Activated CD4-positive, CD25-positive, alpha-beta regulatory T cell treated with anti-CD3 and anti-CD28 coated beads, Interleukin-2, amount 50 U/mL, for 72 hours (primary cell): ENCODE measurements around the gene OR1S1.
"Not testable (repeated sequence)": the region's sequence is repeated elsewhere in the genome, so short reads cannot be mapped to it uniquely, and the experiment has no call there.

Experiments used
- DNase-seq: peaks from one replicate; pipeline ENCODE4 v3.0.0; 2021

OR1S1 gene

DNA sequence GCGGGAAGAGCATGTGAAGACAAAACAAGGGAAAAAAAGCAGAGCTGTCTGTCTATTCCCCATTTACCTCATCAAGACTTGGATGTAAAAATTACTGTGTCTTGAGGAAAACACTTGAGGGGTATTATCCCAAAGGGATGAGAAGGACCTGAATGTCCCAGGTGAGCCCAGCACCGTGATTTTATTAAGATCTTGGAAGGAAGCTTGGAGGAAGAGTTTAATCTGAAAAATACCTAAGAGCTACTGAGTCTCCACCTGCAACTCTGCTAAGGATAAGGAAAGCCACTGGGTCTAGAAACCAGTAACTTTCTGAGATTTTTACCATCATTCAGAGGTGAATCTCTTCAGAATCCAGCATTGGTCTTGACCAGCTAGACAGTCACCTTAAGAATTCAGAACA is at the start of gene OR1S1:
TSS of gene OR1S1 (plus strand) at position 301 of the 400 bp plus-strand sequence.
- not testable (repeated sequence) for DNase-seq

DNA sequence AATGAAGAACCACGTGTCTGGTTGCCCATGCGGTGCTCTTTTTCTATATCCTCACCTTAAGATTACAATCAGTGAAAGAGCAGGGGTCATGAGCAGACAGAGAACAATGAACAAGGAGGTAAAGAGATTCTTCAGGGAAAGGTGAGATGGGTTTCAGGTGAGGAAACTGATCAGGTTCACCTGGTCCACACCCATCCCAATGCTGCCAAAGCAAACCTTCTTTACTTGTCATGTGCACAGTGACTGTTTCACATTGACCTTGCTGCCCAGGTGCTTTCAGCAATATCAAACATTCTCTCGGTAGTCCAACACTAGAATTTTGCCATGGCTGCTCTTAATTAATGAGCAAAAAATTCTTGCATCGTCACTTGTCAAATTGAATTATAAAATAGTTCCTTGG is 48.1 kb upstream of the OR1S1 start:
- DNase-seq, result no peak

DNA sequence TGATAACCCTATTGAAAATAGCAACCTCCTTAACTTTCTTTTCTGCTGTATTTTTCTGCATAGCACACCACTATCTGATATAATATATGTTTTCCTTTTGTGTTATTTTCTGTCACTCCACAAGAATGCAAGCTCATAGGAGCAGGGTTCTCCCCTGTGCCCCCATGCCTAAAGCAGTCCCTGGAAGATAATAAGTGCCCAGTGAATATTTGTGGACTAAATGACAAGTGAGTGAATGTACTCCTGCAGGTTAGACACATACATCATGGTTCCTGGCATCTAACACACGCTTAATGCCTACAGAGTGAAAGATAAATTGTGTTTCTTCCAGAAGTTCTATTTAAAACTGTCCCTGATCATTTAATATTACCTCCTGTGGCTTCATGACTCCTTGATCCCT is 47.5 kb upstream of the OR1S1 start:
- no peak for DNase-seq

DNA sequence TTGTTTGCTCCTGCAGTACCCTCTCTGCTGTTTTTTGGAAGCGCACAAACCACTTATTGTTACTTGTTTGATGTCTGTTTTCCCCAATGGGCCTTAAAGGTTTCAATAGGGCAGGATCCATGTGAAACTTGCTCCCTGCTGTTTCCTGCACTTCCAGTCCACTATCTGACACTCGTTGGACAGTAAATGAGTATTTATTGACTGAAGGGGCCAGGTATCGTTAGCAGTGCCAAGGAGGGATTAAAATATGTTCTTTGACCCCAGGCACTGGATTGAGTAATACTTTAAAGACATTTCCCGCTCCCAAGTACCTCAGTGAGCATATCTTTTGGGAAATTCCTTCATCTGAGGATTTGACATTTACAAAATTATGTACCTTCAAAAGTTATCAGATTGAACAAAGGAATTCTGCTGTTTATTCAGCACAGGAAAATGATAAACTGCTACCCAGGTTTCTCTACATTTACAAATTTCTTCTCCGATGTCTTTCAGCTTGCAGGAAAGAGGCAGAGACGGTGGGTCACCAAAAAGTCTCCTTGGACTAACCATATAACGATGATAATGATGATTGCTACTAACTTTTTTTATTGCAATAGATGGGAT is 46.9 kb upstream of the OR1S1 start:
- DNase-seq, result no peak

DNA sequence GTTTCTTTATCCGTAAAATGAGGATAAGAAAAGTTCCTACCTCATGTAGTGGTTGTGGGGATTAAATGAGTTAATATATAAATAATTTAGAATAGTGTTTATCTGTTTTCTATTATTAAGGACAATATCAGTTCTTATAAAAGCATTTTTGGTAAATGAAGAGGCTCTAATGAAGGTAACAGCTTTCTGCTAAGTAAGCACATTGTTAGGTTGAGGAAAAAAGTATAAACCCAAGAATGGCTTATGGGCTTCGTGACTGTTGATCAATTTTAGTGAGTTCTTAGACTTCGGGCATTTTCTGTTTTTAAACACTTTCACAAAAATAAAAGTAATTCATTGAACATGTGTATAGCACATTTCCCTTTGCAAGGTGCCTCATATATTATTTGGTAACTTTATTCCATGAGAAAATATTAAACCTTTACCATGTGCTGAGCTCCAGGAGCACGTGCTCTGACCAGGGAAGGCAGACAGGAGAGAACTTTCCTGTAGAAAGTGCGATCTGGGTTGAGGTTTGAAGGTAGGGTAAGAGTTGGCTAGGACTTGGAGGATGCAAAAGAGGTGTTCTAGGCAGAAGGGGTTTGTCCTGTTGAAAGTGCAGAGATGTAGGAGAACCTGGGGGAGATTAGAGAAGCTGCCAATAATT is 35.0 kb upstream of the OR1S1 start:
- DNase-seq, result no peak

DNA sequence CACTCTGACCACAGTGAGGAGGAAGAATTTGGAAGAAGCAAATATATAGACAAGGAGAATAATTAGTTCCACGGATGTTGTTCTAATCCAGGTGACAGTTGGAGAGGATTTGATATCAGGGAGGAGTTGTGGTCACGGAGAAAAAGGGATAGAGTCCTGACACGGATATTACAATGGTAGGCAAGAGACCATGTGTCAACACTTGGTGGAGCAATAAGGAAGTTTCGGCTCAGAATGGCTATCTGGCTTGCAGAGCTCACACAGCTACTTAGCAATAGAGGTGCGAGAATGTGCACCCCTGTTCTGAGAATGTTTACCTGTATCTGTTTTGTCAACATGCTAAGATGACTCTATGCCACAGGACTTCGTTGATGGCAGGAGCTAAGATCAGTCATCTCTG is 34.1 kb upstream of the OR1S1 start:
- DNase-seq, result no peak

DNA sequence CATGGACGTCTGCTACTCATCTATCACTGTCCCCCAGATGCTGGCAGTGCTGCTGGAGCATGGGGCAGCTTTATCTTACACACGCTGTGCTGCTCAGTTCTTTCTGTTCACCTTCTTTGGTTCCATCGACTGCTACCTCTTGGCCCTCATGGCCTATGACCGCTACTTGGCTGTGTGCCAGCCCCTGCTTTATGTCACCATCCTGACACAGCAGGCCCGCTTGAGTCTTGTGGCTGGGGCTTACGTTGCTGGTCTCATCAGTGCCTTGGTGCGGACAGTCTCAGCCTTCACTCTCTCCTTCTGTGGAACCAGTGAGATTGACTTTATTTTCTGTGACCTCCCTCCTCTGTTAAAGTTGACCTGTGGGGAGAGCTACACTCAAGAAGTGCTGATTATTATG is 32.9 kb upstream of the OR1S1 start:
- no peak for DNase-seq

DNA sequence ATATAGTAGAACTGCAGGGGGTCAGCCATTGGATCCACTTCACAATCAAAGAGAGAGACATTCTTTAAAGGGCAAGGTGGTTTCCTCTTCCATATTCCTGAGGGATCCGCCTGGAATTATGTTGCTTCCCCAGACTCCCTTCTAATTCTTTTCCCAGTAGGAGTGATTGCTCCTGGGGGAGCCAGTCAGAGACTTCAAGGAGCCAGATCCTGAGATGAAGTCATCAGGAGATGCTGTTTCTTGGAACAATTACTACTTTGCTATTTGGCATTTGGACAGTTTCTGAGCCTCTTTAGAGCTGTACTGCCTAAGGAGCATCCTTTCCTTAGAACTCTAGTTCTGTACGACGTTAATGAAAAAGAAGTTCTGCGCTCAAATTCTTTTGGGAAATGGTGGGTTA is 25.6 kb upstream of the OR1S1 start:
- DNase-seq, result no peak

DNA sequence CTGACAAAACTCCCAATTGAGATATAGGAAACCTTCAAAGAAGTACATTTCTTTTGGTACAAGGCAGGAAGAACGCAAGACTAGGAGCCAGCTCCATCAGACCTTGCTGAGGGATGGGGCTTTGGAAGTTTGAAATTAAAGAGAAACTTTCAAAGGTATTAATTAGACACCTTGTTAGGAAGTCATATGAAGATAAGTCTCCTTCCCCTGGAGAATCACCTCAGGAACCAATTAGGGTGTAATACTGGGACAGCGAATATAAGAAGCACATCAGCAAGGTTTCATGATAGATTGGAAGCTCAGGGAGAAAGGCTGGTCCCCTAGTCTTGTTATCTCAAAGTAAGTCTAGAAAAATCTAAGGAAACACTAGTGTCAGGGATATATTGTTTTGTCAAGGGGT is 23.8 kb upstream of the OR1S1 start, which contains the start of gene OR9Q2:
TSS of gene OR9Q2 (plus strand) at position 301 of the 400 bp plus-strand sequence. CDS start 1,421 bp downstream, outside the sequence.
- DNase-seq, result no peak

DNA sequence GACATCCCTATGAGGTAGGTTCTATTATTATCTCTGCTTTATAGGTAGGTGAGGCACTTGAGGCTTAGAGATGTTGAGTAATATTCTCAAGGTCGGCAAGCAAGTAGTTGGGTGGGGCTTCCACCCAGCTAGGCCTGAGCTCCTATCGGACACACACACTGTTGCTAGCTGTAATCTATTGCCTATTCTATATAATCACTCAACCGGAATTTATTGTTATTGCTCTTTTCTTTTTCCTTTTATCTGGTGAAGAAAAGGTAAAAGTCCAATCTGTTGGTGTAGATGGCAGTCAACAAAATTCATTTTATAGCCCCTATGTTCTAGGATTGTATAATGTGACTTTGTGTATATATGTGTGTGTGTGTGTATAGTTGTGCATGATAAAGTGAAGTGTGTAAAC is 20.3 kb upstream of the OR1S1 start:
- no peak for DNase-seq

DNA sequence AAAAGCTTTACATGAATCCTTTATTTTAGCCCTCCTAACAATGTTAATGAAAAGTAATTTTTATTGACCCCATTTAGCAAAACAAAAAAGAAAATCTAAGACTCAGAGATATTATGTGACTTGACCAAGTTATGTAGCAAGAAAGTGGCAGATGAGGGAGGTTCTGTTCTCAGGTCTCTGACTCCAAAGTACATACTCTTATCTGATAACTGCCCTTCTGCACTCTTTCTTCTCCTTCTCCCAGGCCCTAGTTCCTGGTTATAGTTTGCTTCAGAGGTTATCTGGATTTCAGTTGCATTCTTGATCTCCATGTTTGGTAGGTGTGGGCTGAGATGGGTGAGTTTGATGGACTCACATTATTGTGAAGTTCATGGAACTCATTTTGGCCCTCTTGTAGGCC is 19.1 kb upstream of the OR1S1 start:
- DNase-seq, result no peak

DNA sequence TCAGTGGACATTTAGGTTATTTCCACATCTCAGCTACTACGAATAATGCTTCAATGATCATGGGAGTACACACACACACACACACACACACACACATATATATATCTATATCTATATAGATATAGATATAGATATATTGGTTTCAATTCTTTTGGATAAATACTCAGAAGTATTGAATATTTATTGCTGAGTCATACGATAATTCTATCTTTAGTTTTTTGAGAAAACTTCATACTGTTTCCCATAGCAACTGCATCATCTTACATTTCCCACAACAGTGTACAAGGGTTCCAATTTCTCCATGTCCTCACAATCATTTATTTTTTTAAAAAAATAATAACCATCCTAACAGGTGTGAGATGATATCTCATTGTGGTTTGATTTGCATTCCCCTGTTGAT is 16.6 kb upstream of the OR1S1 start:
- no peak for DNase-seq

DNA sequence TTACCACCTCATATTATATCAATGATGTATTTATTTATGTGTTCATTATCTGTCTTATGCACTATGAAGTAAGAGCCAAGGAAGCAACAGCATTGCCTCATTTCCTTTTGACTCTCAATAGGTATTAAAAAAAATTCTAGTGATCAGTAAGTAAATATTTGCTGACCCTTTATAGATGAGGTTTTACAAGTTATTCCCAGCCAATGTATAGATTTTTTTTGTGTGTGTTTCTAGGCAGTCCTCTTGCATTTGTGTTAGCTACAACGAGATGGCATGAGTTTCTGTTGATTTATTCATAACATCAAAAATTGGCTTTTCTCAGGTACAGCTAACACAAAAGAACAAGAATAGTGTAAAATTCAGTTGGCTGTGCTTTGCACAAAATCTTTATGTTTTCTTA is 13.2 kb upstream of the OR1S1 start:
- no peak for DNase-seq

DNA sequence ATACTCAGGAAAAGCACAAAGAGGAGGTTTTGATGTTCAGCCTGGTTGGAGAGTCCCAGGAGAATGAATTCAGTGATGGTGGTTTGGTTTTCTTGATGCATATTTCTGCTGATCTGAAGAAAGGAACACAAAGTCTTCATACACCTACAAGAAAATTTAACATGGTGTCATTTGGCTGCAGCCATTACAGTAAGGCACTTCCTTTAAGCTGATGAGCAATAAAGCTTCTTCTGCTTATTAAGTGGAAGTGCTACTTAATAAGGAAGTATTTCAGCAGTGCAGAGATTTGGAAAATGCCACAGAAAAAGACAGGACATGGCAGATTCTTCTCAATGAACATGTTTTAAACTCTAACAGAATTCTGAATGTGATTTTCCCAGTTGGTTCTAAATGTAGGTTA is 8.5 kb upstream of the OR1S1 start, which contains the start of gene OR1S2:
TSS of gene OR1S2 (minus strand) at position 101 of the 400 bp plus-strand sequence. CDS start at position 101, 0 bp downstream.
- no peak for DNase-seq

DNA sequence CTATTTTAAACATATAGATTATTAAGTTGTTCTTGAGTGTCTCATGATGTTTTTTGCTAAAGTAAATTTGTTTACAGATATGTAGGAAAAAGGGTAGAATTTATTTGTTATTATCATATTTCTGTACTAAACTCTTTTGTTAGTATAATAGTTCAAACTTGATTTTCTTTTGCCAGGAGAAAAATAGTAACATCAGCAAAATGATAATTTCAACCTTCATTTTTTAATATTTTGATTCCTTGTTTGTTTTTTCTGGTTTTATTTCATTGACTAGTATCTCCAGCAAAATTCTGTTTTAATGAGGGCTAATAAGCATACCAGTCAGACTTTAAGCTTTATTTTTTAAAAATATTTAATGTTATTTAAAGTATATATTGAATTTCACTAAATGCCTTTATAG is 4.0 kb downstream of the OR1S1 start:
- DNase-seq, result no peak

DNA sequence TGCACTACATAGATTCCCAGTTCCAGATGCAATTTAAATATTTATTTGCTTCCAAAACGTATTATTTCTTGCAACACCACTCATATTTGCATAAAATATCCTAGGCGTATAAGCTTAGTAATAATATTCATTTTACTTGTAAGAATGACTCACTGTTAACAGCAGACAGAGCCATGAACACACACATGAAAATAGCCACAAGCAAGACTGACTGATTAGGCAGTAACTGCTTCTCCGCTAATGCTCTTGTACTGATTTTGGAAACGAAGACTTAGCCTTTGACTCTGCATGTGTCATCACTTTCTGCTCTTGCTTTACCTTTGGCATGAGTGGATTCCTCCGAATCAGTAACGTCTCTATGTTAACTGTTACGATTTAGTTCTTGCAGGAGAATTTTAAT is 10.2 kb downstream of the OR1S1 start:
- DNase-seq, result no peak

DNA sequence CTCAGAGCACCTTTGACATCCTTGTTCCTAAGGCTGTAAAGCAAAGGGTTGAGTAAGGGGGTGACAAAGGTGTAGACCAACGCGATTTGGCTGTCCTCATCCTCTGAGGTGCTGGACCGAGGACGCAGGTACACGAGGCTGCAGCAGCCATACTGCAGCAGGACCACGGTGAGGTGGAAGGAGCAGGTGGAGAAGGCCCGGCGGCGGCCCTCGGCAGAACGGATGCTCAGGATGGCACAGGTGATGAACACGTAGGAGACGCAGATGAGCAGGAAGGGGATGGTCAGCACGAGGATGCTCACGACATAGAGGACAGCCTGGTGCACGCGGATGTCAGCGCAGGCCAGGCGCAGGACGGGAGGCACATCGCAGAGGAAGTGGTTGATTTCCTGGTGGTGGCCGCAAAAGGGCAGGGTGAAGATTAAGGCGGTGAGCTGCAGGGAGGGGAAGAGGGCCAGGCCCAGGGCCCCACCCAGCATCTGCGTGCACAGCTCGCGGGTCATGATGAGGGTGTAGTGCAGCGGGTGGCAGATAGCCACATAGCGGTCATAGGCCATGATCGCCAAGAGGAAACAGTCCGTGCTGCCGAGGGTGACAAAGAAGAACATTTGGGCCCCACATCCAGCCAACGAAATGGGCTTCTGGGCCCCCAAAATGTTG is 15.6 kb downstream of the OR1S1 start:
- no peak for DNase-seq

DNA sequence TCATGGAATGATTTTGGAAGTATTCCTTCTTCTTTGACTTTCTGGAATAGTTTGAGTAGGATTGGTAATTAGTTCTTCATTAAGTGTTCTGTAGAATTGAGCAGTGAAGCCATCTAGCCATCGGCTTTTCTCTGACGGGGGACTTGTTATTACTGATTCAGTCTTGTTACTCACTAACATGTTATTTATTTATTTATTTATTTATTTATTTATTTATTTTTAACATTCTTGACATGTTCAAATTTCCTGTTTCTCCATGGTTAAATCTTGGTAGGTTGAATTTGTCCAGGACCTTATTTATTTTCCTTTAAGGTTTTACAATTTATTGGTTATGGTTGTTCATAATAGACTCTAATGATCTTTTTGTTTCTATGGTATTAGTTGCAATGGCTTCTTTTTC is 31.4 kb downstream of the OR1S1 start:
- DNase-seq, result no peak

DNA sequence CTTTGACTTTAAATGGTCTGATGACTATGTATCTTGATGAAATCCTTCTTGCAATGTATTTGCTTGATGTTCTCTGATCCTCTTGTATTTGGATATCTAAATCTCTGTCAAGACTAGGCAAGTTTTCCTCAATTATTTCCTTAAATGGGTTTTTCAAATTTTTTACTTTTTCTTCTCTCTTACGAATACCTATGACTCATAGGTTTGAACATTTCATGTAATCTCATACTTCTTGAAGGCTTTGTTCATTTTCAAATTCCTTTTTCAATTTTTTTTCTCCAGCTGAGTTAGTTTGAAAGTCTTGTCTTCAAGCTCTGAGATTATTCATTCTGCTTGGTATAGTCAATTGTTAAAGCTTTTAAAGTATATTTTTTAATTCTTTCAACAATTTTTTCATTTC is 42.4 kb downstream of the OR1S1 start:
- DNase-seq, result no peak

DNA sequence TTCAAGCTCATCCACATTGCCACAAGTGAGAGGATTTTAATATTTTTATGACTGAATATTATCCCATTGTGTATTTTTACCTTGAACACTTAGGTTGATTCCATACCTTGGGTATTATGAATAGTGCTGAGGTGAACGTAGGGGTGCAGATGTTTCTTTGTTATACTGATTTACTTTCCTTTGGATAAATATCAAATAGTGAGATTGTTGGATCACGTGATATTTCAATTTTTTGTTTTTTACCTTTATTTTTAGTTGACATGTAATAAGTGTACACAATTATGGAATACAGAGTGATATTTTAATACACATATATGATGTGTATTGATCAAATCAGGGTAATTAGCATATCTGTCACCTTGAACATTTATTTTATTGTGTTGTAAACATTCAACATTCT is 47.5 kb downstream of the OR1S1 start:
- no peak for DNase-seq
